Cardiac septum (tissue), 1 donor: ENCODE measurements around the gene KIF11. TPM values are rescaled to one million over a fixed set of nuclear protein-coding genes. Genes with fewer than 3 reads are reported as not detected.
"Not testable (repeated sequence)": the region's sequence is repeated elsewhere in the genome, so short reads cannot be mapped to it uniquely, and the experiment has no call there.

Experiments used
- DNase-seq: peaks from one replicate; pipeline ENCODE4 v3.0.0-alpha.2; 2020; ENCODE audit warnings: low spot score
- intact Hi-C: fragments of 100-400 bp; cut with DNase I; formaldehyde crosslinking; loops from one replicate; pipeline ENCODE4 v1.14.0; 2022
- total RNA-seq: library from RNA; stranded (reverse); fragmentation: NEBNext Ultra II Directional; extraction: Animal tissue kit (Norgen Biotek cat#: 25700); gene quantifications from one replicate; pipeline ENCODE4 v1.2.1, GENCODE V29; 2021
- donor health status: DM: no; HTN: no; CAD: no.

KIF11 gene
- total RNA-seq, 1 donor from 2014 or later: 0.59 TPM

- DNase-seq, intact Hi-C loops: not testable (repeated sequence)
Observed at GRCh38 chr10:92582347-92582746, 10.6 kb upstream of the KIF11 start.

DNA sequence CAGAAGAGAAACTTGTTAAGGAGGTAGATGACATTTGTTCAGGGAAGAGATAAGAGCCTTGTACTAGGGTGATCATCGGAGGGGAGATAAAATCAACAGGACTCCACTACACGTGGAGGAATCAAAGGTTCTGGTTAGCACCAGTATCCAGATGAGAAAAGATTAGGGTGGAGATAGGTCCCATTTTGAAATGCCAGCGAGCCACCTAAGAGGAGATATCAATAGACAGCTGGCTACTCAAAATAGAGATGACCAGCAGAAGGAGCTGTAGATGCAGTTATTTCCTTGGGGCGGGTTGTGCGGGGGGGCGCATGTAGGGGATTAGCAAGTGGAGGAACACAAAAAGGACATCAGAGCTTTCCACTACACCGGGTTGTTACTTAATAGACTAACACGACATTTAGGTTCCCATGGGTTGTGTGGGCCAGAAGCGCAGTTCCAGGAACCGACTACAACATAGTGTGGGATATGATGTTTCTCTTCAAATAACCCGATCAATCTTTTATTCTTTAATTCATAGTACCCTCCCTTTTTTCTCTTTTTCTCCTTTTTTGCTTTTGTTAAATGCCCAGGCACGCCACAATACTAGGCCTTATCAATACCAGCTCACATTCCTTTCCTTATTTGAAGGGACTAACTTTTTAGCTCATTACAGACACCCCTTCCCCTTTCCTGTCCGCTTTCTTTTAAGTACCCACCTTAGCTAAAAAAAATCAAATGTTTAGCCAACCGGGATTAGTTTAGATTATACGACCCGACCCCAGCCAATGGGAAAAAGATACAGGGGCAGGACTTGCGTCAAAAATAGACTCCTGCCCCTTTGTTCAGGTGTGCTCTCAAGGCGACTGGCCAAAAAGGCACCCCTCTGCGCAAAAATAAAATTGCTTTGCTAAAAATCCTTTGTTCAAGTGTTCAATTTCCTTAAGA, 2.0 kb upstream of the KIF11 start:
- no peak for DNase-seq
- intact Hi-C loops: loop anchor here (1.0 to 10.0 kb wide), 4 partner anchors 17 to 294 kb away; partner anchors contain the start of genes EXOC6, HHEX and IDE

DNA sequence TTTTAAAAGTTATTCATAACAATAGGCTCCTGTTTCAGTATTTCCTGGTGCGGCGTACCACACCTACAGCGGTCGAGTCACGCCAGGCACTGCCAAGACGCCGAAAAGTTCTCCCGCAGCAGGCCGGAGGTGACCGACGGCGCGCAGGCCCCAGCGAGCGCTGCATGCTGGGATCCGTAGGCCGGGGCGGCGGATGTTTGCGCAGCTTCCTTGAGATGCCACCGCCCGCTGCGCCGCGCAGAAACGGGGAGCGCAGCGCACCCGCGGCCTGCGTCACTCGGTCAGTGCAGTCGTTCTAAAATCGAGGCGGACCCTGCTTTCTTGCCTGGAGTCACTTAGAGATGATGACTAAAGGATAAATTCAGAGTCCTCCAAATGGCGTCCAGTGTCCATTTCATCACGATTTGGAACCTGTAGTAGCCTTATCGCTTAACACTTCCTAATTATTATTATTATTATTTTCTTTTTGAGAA, 1.3 kb upstream of the KIF11 start:
- intact Hi-C loops: loop anchor here (1.0 to 10.0 kb wide), 4 partner anchors 17 to 293 kb away; partner anchors contain the start of genes EXOC6, HHEX and IDE

DNA sequence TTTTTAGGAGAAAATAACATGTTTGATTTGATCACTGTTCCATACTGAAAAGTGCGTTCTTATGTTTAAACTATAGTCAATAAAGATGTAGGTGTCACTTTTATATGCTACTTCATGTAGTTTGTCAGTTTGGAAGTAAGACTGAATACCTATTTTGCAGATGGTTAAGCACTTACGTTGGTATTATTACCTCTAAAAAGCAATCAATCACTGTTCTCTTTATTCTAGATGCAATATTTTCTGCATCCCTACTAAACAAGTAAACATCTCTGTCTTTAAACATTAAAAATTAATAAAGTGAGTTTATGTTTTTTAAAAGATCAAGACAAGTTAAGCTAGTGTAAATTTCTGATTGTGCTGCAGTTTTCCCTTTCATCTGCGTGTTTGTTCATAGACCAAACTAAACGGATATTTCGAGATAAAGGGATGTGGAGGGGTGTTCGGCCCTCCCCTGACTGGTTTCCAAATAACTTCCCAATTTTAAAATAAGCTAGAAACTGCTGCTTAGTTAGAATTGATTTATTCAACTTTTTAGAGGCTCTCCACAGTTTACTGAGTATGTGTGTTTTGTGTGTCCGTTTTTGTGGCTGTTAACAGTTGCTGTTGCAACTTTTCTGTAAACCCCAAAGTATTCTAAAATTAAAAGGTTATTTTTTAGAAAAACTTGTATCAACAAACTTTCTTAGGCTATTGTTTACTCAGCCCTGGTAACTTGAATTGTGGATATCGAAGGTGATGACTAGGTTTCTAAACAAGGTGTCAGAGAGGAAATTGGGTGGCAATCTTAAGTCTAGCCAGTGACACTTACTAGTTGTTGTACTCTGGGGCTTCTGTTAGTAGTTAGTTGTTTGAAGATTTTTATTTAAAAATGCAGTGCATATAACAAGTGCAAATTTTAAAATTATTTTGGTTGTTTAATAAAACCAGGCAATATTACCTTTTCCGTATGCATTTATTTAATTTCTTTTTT, 974 bp downstream of the KIF11 start:
- intact Hi-C loops: loop anchor here (5.0 to 10.0 kb wide), 3 partner anchors 93 to 291 kb away; partner anchors contain the start of genes EXOC6 and HHEX
- DNase-seq: no peak

More for the DNA sequence above, 1.3 kb upstream of the KIF11 start:
- DNase-seq: peak; percentile 94

DNA sequence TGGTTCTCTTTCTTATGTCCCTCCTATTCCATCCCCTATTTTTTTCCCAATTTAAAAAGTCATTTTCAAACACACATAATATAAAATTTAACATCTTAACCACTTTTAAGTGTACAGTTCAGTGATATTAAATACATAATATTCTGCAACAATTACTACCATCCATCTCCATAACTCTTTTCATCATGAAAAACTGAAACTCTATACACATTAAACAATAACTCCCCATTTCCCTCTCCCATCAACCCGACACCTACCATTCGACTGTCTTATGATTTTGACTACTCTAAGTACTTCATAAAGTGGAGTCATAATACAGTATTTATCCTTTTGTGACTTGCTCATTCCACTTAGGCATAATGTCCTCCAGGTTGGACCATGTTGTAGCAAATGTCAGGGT, 2.6 kb downstream of the KIF11 start:
- intact Hi-C loops: loop anchor here (10.0 kb wide), 1 partner anchor 289 kb away; no protein-coding TSS in a partner anchor
- no peak for DNase-seq

DNA sequence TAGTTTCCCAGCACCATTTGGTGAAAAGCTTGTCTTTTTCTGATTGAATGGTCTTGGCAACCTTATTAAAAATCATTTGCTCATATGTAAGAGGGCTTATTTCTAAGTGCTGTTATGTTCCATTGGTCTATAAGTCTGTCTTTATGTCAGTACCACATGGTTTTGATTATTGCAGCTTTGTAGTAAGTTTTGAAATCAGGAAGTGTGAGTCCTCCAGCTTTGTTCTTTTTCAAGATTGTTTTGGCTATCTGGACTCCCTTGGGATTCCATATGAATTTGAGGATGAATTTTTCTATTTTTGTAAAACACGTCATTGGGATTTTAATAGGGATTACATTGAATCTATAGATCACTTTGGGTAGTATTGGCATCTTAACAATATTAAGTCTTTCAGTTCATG, 5.4 kb downstream of the KIF11 start:
- intact Hi-C loops: loop anchor here (10.0 kb wide), 1 partner anchor 286 kb away; no protein-coding TSS in a partner anchor
- DNase-seq: no peak

- DNase-seq: no peak
- intact Hi-C loops: no loop called here
Observed at GRCh38 chr10:92604841-92605240, 11.9 kb downstream of the KIF11 start.

GRCh38 chr10:92615515-92615914, 22.6 kb downstream of the KIF11 start:
- DNase-seq: no peak
- intact Hi-C loops: no loop called here

DNA sequence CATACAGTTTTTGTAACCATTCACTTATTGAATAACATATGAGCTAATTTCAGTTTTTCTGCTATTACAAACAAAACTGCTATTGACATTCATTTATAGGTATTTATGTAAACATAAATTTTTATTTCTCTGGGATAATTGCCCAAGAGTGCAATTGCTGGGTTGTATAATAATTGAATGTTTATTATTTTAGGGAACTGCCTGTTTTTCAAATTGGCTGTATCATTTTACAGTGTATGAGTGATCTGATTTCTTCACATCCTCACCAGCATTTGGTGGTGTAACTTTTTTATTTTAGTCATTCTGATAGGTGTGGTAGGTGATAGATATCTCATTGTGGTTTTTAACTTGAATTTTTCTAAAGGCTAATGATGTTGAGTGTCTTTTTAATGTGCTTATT, 26.4 kb downstream of the KIF11 start:
- intact Hi-C loops: no loop called here
- no peak for DNase-seq

- intact Hi-C loops: no loop called here
- DNase-seq: no peak
Observed at GRCh38 chr10:92627845-92628480, 35.0 kb downstream of the KIF11 start.

DNA sequence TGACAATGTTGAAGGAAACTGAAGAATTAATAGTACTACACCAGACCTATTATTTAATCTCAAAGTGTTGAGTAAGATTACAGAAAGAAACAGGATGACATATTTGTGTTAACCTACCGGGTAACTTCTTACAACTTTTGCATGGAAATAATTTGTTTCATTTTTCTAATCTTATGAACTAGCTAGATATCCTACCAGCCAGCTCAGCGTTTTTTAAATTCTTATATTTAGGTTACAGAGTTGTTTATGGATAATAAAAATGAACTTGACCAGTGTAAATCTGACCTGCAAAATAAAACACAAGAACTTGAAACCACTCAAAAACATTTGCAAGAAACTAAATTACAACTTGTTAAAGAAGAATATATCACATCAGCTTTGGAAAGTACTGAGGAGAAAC, 37.0 kb downstream of the KIF11 start:
- no peak for DNase-seq
- intact Hi-C loops: no loop called here

DNA sequence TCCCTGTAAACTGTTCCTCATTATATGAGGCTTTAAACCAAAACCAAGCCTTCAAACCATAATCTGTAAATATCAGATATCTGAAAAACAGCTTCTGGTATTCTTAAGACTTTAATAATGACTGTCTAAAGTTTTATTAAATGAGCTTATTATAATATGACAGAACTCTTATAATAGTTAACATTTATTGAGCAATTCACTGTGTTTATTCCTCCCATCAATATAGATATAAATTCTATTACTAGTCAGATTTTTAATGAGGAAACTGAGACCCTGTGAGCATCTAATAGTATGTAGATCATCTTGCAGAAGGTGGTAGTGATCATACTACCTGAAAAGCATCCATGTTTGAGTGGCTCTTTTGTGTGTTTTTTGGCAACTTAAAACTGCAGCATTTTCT, 45.1 kb downstream of the KIF11 start:
- DNase-seq: no peak
- intact Hi-C loops: no loop called here

GRCh38 chr10:92640107-92640506, 47.2 kb downstream of the KIF11 start:
- intact Hi-C loops: no loop called here
- DNase-seq: no peak

GRCh38 chr10:92641492-92641891, 48.6 kb downstream of the KIF11 start:
- no peak for DNase-seq
- intact Hi-C loops: no loop called here

GRCh38 chr10:92644921-92645320, 52.0 kb downstream of the KIF11 start:
- no peak for DNase-seq

DNA sequence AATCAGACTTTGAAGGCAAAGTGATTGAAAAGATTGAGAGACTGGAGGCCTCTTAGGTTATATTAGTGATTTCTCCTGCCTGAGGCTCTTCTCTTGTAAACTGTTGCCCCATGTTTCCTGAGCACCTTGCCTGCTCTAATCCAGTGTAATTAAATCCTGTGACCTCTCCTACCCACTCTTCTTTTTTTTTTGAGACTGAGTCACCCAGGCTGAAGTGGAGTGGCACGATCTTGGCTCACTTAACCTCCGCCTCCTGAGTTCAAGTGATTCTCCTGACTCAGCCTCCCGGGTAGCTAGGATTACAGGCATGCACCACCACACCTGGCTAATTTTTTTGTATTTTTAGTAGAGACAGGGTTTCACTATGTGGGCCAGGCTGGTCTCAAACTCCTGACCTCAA, 57.9 kb downstream of the KIF11 start:
- DNase-seq, intact Hi-C loops: not testable (repeated sequence)

More at GRCh38 chr10:92644921-92645320, 52.0 kb downstream of the KIF11 start:
- intact Hi-C loops: no loop called here

GRCh38 chr10:92655426-92655825, 62.5 kb downstream of the KIF11 start:
- DNase-seq: no peak
- intact Hi-C loops: no loop called here

- intact Hi-C loops: no loop called here
Observed at GRCh38 chr10:92656266-92656961, 63.5 kb downstream of the KIF11 start.

DNA sequence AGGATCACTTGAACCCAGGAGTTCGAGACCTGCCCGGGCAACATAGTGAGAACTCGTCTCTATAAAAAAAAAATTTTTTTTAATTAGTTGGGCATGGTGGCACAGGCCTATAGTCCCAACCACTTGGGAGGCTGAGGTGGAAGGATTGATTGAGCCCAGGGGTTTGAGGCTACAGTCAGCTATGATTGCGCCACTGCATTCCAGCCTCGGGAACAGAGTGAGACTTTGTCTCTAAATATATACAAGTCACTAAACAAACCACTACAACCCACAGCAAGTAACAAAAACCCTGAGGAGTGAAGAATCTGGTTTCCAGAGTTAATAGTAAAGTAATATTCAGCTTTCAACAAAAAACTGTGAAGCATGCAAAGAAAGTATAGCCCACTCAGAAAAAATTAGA, 64.1 kb downstream of the KIF11 start:
- DNase-seq: no peak
- intact Hi-C loops: no loop called here

More at GRCh38 chr10:92656266-92656961, 63.5 kb downstream of the KIF11 start:
- DNase-seq: no peak
